DMS53 treated with DMSO at 0.1 percent for 48 hours (cell line): ENCODE data around the gene TLX3.
"Not testable (repeated sequence)": the region's sequence is repeated elsewhere in the genome, so short reads cannot be mapped to it uniquely, and the experiment has no call there.

Source experiments
- DNase-seq: peaks from one replicate; lab custom pipeline; 2025; ENCODE audit not compliant: unreplicated experiment; lab: John Stamatoyannopoulos, UW

TLX3 gene

DNA sequence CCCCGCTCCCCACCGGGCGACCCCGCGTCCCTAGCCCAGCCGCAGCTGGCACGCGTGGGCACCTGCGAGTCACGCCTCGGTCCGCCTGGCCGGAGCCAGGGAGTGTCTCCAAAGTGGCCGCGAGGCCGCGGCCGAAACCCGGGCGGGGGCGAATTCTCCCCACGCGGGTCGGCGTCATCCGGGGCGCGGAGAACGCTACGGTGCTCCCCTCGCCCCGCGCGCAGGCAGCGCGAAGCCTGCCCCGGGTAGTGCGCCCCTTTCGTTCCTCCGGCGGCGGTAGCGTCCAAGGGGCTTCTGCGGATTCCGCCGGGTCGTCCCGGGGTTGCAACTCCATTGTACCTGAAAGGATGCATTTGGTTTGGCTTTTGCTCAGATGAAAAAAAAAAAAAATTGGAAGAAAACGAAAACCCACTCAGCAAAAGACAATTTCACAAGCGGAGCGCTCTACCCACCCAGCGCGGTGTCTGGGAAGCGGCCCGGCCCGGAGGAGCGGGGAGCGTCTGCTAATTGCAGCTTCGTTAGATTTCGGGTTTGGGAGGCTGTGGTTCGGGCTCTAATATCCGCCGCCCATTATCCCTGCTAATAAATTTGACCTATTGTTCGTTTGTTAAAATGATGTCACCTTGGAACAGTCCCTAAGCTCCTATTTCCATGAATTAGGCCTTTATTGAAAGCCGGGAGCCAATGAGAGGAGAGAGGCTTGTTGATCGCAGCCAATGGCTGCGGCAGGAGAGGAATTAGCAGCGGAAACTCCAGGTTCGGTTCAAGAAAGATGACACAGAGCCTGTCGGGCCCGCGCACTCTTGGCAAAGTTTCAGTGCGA, at the start of gene TLX3:
TSS of gene TLX3 (plus strand) at position 796 of the 823 bp plus-strand sequence. CDS start 118 bp downstream, outside the sequence.
- no peak for DNase-seq

DNA sequence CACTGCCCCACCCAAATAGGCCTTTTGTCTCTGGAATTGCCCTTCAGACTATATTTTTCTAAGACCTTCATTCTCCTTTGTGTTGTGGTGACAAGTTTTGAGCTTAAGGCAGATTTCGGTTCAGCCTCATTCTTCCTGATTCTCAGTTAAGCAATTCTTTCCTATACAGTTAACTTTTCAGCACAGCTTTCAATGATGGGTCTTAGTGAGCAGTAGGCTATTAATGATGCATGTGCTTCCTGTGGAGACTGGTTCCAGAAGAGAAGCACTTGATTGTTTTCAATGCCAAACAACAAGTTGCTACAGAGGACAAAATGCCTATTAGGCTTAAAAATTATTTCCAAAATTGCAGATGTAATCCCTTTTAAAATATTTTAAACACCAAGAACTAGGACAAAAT, 47.7 kb upstream of the TLX3 start:
- DNase-seq: no peak

DNA sequence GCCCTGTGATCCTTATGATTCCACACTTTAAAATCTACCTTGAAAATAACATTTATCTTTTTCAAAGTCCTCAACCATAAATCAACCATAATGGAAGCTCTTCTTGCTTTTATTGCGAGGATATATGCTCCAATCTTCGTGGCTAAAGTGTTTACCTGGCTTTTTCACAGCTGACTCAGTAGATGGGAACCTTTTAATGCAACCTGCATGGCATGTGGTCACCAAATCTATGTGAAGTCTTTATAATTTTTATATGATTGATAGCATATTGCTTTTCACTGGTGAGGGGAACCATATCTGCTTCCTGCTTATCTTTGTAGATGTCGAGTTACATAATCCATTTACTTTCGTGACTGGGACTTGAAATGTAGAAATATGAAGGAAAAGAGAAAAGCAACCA, 47.1 kb upstream of the TLX3 start:
- no peak for DNase-seq

DNA sequence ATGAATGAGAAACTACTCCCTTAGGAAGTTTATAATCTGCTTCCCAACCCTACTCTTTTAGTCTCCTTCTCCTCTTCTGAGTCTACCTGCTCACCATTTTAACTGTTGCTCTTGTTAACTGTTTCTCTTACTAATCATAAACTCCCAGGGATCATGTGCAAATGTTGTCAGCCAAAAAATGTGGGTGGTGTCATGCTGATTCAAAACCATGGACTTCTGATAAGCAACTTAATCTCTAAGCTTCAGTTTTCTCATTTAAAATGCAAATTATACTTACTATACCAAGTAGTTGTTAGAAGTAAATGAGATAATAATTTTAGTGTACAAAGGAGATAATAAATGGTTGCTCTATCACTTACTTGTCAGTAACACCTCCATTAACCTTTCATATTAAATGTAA, 45.9 kb upstream of the TLX3 start:
- DNase-seq: no peak

DNA sequence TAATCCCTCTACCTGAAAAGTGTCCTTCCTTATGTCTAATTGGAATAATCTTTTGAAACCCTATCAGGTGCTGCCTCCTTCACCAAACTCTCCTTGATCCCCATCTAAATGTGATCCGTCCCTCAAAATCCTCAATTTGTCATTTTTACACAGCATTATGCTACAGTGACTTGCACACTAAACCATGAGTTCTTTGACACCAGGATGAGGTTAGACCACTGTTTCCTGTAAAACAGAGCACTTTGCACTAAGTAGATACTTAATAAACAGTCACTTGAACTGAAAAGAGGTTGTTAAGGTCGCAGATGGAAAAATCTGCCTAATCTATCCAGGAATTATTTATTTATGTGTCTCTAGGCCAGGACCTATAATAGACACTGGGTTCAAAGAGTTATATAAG, 44.2 kb upstream of the TLX3 start:
- DNase-seq: no peak

DNA sequence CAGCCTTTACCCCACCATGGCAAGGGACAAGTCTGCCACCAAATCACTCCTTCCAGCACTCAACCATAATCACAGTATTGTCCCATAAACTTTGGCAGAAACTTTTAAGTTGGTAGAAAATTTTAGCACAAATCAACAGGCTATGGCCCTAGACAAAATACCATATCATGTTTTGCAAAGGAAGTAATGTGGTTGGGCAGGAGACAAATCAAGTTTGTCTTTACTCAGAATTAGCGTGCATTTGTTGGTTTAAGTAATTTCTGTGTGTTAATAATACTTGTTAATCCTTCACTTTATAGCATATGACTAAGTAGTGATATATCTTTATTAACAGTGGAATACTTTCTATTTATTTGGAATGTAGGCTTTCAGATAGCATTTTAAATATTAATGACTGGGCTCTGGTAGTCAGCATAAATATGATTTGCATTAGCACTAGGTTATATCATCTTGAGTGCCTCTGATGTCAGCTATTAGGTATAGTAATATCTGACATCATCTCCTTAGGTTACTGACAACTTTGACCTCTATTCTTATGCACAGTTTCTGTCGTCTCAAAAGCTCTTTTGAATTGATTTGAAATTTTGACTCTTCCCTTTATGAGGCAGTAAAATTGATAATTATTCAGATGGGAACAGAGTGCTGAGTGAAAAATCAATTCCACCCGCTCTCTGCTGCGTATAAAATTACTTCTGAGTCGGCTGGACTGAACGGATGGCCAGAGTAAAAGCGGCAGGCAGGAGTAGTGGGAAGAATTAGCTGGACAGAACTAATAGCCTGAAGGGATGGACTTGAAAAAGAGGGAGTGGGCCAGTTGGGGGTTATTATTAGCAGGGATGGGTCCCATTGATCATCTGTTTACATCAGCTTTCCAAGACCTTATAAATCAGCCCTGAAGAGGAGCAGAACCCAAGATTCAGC, 40.1 kb upstream of the TLX3 start:
- DNase-seq: no peak

DNA sequence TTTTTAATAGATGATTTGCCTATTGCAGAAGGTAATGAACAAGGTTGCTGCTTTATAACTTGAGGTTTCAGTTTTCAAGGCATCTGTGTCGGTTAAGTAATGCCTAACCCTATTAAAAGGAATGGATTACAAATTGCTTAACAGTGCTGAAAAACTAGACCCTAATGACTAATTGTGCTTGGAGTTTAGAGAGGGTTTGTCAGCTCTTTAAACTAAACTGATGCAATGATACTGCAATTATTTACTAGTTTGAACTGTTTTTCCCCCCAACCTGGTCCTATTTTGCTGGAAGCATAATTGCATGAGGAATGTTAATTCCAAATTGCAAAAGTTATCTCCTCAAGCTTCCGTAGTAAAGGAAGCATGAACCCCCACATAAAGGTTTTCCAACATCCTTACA, 39.3 kb upstream of the TLX3 start:
- no peak for DNase-seq

DNA sequence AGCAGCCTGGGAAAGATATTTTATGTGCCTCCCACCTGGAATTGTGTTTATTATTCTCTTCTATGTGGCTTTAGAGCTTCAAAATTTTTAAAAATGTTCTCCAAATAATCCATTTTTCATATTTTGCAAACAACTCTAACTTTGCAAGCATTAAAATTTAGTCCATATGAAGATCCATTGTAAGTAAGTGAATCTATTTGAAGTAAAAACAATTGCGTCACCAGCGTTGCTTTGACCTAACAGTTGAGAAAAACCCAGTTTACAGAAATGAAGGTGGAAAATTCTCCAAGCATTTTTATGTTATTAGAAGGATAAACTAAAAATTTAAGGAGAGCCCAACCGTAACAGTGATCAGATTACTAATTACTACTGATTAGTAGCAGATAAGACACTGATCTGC, 38.9 kb upstream of the TLX3 start:
- no peak for DNase-seq

DNA sequence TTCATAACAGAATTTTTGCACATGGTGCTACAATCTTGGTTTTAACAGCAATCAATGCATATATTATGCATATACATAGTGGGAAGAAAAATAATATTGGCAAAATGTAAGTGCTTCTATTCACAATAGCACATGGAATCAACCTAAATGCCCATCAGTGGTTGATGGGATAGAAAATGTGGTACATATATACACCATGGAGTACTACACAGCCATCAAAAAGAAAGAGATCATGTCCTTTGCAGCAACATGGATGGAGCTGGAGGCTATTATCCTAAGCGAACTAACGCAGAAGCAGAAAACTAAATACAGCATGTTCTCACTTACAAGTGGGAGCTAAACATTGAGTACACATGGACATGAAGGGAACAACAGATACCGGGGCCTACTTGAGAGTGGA, 37.2 kb upstream of the TLX3 start:
- DNase-seq: no peak

DNA sequence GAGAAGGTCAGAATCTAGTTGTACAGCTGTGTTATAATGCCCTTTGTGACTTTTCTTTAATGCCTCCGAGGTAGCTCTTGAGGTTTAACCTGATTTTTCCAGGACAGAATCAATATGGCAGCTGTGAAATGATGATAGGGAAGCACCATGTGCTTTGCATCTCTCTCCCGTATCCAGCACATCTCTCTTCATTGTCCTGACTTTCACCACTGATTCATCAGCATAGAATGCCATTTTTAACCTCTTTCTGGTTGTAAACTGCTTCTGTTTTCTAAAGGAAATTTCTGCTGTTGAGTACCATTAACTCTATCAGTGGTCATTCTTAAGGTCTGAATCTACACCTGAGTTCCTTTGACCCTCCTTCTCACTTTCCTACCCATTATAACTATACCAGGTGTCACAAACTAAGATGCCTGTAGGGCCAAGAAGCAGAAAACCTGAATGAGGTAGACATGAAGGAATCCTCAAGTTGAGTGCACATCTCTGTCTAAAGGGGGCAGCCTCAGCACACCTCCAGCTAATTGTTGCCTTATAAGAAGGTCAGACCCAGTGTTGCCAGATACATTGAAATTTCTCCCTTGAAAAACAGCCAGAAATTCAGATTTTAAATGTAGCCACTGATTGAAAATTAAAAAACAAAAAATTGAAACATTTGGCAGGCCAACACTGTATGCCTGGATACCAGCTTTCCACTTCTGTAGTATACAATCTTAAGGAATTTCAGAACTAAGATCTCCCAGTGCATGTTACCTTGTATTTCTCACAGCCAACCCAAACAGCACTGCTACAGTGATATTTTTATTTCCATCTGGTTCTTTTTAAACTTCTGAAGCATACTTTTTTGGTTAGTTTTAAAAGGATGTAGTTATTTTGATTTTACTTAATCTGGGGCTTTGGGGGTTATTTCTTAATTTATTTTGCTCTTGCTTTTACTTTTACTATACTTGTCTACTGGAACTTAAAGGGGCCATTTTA, 35.8 kb upstream of the TLX3 start:
- peak; percentile 14 for DNase-seq

DNA sequence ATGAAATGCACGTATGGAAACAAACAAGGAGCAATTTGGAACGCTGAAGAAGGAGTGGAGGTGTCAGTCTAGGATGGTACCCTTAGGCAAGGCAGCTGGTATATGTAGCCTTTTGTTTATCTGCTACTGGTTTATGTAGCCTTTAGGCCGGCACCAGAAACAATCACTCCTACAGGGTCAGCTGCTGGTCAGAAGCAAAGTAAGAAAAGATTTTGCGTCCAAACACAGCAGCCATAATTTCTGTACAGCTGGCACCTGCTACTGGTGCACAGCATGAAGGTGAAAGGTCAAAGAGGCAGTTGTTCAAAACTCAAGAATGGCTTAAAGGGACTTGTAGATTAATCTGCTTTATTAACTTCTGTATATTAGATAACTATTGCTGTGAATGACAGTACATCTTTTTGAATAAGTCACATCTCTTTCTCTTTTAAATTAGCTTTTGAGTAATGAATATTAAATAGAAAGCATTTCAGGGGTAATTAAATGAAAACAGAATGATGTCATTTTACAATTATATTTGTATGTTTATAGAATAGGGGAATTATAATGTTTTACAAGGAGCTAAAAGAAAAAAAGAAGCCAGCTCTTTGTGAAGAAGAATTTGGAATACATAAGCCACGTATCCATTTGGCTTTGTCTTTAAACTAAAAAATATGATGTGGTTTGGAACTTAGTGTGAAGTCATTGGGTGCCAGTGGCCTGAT, 33.1 kb upstream of the TLX3 start:
- no peak for DNase-seq

DNA sequence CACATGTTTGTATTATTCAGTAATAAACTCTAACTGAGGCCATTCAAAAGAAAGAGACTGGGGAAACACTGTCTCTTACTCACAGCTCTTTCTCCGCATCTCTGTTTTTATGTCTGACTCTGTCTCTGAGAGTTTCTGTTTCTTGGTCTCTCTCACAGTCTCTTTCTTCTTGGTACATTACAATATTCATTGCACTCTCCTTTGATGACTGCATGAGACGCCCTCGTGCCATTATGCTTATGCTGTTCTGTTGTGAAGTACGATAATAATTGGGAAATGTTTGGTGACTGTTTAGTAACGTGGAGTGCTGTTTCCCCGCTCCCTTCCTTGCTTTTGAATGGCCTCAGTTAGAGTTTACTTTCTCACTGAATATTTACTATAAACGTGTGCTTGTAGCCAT, 25.3 kb upstream of the TLX3 start:
- DNase-seq: no peak

DNA sequence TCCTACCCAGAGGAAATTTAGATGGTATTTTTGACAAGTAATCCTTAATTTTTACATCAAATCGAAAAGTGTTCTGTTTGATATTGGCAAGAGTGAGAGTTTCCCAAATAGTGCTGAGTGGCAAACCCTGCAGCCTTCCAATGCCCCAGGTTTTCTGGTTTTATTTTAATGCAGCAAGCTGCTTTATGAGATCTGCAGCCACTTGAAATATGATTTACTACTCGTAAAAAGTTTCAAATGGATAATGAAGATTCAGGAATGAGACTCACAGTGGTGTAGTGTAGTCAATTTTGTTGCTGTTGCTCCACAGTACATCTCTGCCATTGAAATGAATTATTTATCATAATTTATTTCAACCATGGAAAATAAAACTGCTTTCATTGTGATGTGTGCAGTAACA, 23.6 kb upstream of the TLX3 start:
- DNase-seq: no peak

DNA sequence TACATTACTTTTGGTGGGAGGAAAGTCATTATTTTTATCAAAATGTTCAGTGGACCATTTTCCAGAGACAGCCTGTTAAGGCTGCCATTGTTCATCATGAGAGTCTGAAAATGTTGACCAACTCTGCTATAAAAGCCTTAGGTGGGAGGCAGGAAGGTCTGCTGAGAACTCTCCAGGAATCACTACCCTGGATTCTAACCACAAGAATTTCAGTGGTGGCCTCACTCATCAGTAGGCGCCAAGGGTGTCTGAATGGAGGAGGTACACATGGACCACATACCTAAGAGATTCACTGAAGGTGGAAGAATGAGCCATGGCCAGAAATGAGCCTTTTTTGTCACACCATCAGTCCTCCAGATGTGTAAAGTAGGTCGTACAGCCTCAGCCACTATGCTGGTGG, 21.0 kb upstream of the TLX3 start:
- no peak for DNase-seq

DNA sequence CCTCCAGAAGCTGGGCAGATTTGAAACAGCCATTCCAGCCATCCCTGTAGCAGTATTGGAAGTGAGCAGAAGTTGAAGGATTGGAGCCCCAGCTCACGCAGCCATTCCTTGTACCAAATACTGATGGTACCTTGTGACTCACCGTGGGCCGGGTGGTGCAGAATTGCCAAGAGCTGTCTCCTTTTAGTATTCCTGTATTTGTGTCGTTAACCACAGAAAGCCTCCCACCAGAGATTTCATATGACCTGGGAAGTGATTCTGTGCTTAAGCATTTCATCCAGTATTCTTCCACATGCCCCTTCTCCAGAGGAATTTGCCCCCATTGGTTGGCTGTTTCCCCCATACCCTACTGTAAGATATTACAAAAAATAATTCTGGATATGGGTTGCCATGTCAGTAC, 17.7 kb upstream of the TLX3 start:
- no peak for DNase-seq

DNA sequence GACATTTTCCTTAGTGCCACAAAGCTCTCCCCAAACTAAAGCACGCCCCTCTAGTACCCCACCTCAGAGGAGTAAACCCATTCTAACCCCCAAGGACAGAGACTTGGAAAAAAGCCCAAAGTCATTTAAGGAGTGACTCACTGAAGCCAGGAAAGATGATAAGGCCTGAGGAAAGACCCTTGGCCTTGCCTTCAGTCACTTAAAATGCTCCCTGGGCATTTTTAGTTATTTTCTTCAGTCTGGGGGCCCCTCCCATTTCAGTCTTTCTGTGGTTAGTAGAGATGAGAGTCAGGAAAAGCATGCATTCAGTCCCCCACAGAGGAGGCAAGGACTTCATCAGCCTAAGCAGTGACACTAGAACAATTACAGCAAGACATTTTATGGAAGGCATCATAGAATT, 13.7 kb upstream of the TLX3 start:
- no peak for DNase-seq

DNA sequence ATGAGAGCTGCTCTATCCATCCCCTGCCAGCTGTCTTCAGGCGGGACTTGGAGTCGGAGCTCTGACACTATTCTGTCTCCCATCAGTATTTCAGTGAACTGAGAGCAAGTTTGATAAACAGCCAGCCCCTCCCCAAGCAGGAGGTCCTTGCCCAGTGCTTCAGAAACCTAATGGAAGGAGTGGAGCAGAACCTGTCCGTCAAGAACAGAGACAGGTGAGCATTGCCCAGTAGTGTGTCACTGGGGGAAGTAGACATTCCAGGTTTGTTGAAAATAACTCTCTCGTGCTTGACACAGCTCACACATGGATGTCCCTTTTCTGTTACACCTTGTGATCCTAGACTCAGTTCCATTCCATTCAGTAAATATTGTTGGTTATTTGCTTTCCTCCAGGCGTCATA, 13.2 kb upstream of the TLX3 start:
- no peak for DNase-seq

DNA sequence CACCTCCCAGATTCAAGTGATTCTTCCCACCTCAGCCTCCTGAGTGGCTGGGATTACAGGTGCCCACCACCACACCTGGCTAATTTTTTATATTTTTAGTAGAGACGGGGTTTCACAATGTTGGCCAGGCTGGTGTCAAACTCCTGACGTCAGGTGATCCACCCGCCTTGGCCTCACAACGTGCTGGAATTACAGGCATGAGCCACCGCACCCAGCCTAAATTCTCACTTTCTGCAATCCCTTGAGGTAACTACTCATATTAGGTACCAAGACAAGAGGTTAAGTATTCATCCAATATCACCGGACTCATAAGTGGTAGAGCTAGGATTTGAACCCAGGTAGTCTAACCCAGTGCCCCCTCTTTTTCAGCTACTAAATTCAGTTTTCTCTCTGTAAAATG, 11.1 kb upstream of the TLX3 start:
- DNase-seq: not testable (repeated sequence)

DNA sequence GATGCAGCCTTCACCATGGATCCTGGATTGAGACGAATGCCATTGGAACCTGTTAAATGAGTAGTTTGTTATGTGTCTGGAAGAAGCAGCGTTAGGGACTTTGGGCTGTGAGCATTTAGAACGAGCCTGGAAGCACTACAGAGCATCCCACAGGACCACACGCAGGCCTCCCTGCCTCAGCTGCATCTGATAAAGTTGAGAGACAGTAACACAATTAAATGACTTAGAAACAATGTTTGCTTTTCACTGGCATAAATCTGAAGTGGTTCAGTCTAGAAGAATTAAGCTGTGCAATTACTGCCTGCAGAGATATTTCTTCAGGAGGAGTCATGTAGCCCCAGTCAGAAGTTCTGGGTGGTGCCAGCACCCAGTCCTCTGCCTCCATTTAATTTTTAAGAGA, 9.8 kb upstream of the TLX3 start:
- DNase-seq: no peak

DNA sequence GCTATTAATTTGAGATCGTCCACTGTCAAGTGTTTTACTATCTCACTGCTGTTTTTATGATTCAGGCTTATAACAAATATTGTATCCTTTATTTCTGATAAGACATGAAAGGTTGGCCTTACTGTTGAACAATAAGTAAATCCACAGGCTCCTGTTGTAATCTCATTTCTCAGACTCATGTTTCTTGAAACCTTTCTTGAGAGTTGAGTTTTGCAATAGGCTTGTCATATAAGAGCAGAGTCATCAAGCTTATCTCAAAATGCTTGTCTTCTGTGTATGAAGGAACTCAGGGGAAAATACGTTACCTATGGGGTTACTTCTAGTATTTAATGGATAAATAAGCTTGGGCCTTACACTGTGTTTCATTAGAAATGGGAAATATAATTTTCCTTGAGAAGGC, 9.2 kb upstream of the TLX3 start:
- DNase-seq: no peak
